CD14-positive monocyte (primary cell): ENCODE measurements around the gene ADAMTS17. TPM values are rescaled to one million over a fixed set of nuclear protein-coding genes. Genes with fewer than 3 reads are reported as not detected.

ENCODE experiments used
- DNase-seq, 3 donors: peaks; one replicate each; pipeline ENCODE4 v3.0.0-alpha.2; 2011 to 2022
- H2AFZ ChIP-seq: 2 replicates; pipeline ENCODE4 v1.6.0; 2012; ENCODE audit warnings: mild to moderate bottlenecking, low read depth, low read length, inconsistent platforms; ENCODE audit not compliant: insufficient read depth, poor library complexity, severe bottlenecking
- H3K27ac ChIP-seq, 2 donors: 1 replicate in 1 of 2; 2 replicates in 1 of 2; pipeline ENCODE4 v1.5.1; 2012 to 2013; ENCODE audit warnings: low read length in 2 of 2, control low read depth in 1 of 2, inconsistent platforms in 1 of 2, low read depth in 1 of 2, mild to moderate bottlenecking in 1 of 2
- H3K27me3 ChIP-seq, 2 donors: one replicate each; pipeline versions ENCODE4 v1.6.0 to v1.6.1; 2011 to 2013; ENCODE audit warnings: low read length in 2 of 2; ENCODE audit not compliant: control insufficient read depth in 2 of 2, insufficient read depth in 2 of 2
- H3K36me3 ChIP-seq, 2 donors: replicated peaks in 1 of 2; 1 replicate in 1 of 2; 2 replicates in 1 of 2; pipeline versions ENCODE4 v1.5.1 to v1.6.1; 2012 to 2013; ENCODE audit warnings: low read length in 2 of 2, control low read depth in 1 of 2, inconsistent platforms in 1 of 2, mild to moderate bottlenecking in 1 of 2; ENCODE audit not compliant: insufficient read depth in 2 of 2, control insufficient read depth in 1 of 2
- H3K4me1 ChIP-seq, 2 donors: 1 replicate in 1 of 2; 2 replicates in 1 of 2; pipeline versions ENCODE4 v1.5.1 to v1.6.1; 2012 to 2013; ENCODE audit warnings: low read length in 2 of 2, control low read depth in 1 of 2, inconsistent platforms in 1 of 2, mild to moderate bottlenecking in 1 of 2, moderate library complexity in 1 of 2; ENCODE audit not compliant: insufficient read depth in 2 of 2, control insufficient read depth in 1 of 2
- H3K4me2 ChIP-seq: replicated peaks from 2 replicates; pipeline ENCODE3; 2012; ENCODE audit warnings: low read length, moderate library complexity, mild to moderate bottlenecking; ENCODE audit not compliant: poor library complexity, severe bottlenecking; ENCODE audit errors: extremely low read depth
- H3K4me3 ChIP-seq, 3 experiments: fragments of 200-600 bp in 1 of 3; sonication (generic) in 1 of 3; replicated peaks in 1 of 3; 1 replicate in 2 of 3; 2 replicates in 1 of 3; pipeline ENCODE4 v1.5.1; 2011 to 2013; ENCODE audit warnings: low read length in 3 of 3, mild to moderate bottlenecking in 3 of 3, control low read depth in 2 of 3, low read depth in 2 of 3, inconsistent platforms in 1 of 3, moderate library complexity in 1 of 3
- H3K79me2 ChIP-seq: 2 replicates; pipeline ENCODE4 v1.6.0; 2012; ENCODE audit warnings: mild to moderate bottlenecking, control low read depth, inconsistent platforms, low read length, moderate library complexity; ENCODE audit not compliant: insufficient read depth
- H3K9ac ChIP-seq: 2 replicates; pipeline ENCODE4 v1.6.0; 2017; ENCODE audit warnings: low read length, mild to moderate bottlenecking; ENCODE audit not compliant: insufficient read depth, poor library complexity, severe bottlenecking
- H3K9me3 ChIP-seq, 2 donors: replicated peaks in 1 of 2; 1 replicate in 1 of 2; 2 replicates in 1 of 2; pipeline versions ENCODE4 v1.5.1 to v1.6.1; 2012 to 2013; ENCODE audit warnings: low read length in 2 of 2, control low read depth in 1 of 2; ENCODE audit not compliant: control insufficient read depth in 1 of 2, insufficient read depth in 1 of 2
- H4K20me1 ChIP-seq: 2 replicates; pipeline ENCODE4 v1.6.0; 2012; ENCODE audit warnings: mild to moderate bottlenecking, low read length, control low read depth, moderate library complexity; ENCODE audit not compliant: insufficient read depth
- H3K27ac Mint-ChIP-seq, 7 donors: one replicate each; pipeline ENCODE4 v1.8.0; 2020; ENCODE audit warnings: mild to moderate bottlenecking in 7 of 7, mixed read lengths in 7 of 7, moderate library complexity in 6 of 7, inconsistent platforms in 2 of 7
- H3K27me3 Mint-ChIP-seq, 3 donors: one replicate each; pipeline ENCODE4 v1.8.0; 2021 to 2022; ENCODE audit warnings: low read depth in 3 of 3, mild to moderate bottlenecking in 3 of 3, mixed read lengths in 3 of 3, moderate library complexity in 3 of 3, inconsistent platforms in 1 of 3
- H3K36me3 Mint-ChIP-seq, 2 donors: one replicate each; pipeline ENCODE4 v1.8.0; 2020; ENCODE audit warnings: mixed read lengths in 2 of 2, inconsistent platforms in 1 of 2, mild to moderate bottlenecking in 1 of 2
- H3K4me1 Mint-ChIP-seq: one replicate; pipeline ENCODE4 v1.8.0; 2020; ENCODE audit warnings: mild to moderate bottlenecking, mixed read lengths
- H3K4me3 Mint-ChIP-seq, 2 donors: one replicate each; pipeline ENCODE4 v1.8.0; 2020; ENCODE audit warnings: mild to moderate bottlenecking in 2 of 2, mixed read lengths in 2 of 2, moderate library complexity in 1 of 2
- H3K9me3 Mint-ChIP-seq, 7 donors: one replicate each; pipeline ENCODE4 v1.8.0; 2020 to 2022; ENCODE audit warnings: mixed read lengths in 7 of 7, mild to moderate bottlenecking in 6 of 7, moderate library complexity in 6 of 7, inconsistent platforms in 2 of 7
- CTCF ChIP-seq: fragments of 200-600 bp; IDR thresholded peaks from one replicate; pipeline ENCODE4 v1.8.0; 2022; ENCODE audit warnings: antibody characterized with exemption, mild to moderate bottlenecking
- WGBS: methylation state at CpG from one replicate; pipeline ENCODE4 v1.1.5; 2013; ENCODE audit warnings: missing lambda C conversion rate; ENCODE audit not compliant: insufficient coverage; 5-methylcytosine and 5-hydroxymethylcytosine counted together
- intact Hi-C, 2 donors: fragments of 100-400 bp; cut with micrococcal nuclease; formaldehyde crosslinking; loops; one replicate each; pipeline versions ENCODE4 v1.15.0 to v1.15.1; 2023
- polyA plus RNA-seq, 3 donors: library from polyadenylated mRNA; depleted of rRNA in 1 of 3; unstranded in 2 of 3; stranded (reverse) in 1 of 3; fragments of 300-500 nt in 2 of 3; fragments of >200 nt in 1 of 3; fragmentation: Illumina TruSeq in 2 of 3; gene quantifications; 1 replicate in 2 of 3; 2 replicates in 1 of 3; pipeline ENCODE4 v1.2.3, GENCODE V29; 2012 to 2021

ADAMTS17 gene
- polyA plus RNA-seq, 3 donors: 0.03 to 0.25 TPM; not detected in 1

- Histone ChIP-seq H3K27me3 (peaks cover 0 to 3% of the 10 kb centered on the region in 2 donors), H3K9ac (no peak overlapping the region), H3K4me1 (peaks cover 0 to 8% of the 10 kb centered on the region in 2 donors), H2AFZ (no peak overlapping the region), H3K9me3 (peaks cover 0 to 24% of the 10 kb centered on the region in 2 donors), H3K4me3 (no peak overlapping the region), H3K27ac (no peak overlapping the region), H3K79me2 (no peaks in the 10 kb centered on the region), H3K4me2 (no peak overlapping the region), H3K36me3 (no peaks in the 10 kb centered on the region), H4K20me1 (no peaks in the 10 kb centered on the region)
- DNase-seq: no peak
- no peak for TF ChIP-seq CTCF
- intact Hi-C loops: no loop called here
- Mint-ChIP-seq H3K4me1 (peaks cover 6% of the 10 kb centered on the region), H3K9me3 (peaks cover 7 to 23% (median 17%) of the 10 kb centered on the region in 7 donors), H3K36me3 (no peaks in the 10 kb centered on the region), H3K27me3 (peaks cover 8 to 26% (median 12%) of the 10 kb centered on the region in 3 donors), H3K4me3 (no peak overlapping the region), H3K27ac (no peak overlapping the region)
- WGBS: 83% methylated on average over 24 of the region's 25 CpGs
Observed at GRCh38 chr15:100309109-100310040, 32.4 kb downstream of the ADAMTS17 start.

GRCh38 chr15:100308608-100309007 lies 33.2 kb downstream of the ADAMTS17 start:
- Histone ChIP-seq H3K9me3 (peaks cover 0 to 24% of the 10 kb centered on the region in 2 donors), H3K4me3 (no peak overlapping the region), H4K20me1 (no peaks in the 10 kb centered on the region), H3K79me2 (no peaks in the 10 kb centered on the region), H3K9ac (no peak overlapping the region), H3K27me3 (peaks cover 0 to 3% of the 10 kb centered on the region in 2 donors), H3K36me3 (no peaks in the 10 kb centered on the region), H3K4me2 (no peak overlapping the region), H2AFZ (no peak overlapping the region), H3K4me1 (peaks cover 0 to 8% of the 10 kb centered on the region in 2 donors), H3K27ac (no peak overlapping the region)
- H3K9me3 Mint-ChIP-seq: peaks cover 7 to 28% (median 19%) of the 10 kb centered on the region in 7 donors
- TF ChIP-seq CTCF: no peak
- H3K36me3 Mint-ChIP-seq: no peaks in the 10 kb centered on the region
- no peak overlapping the region for H3K27ac Mint-ChIP-seq
- H3K27me3 Mint-ChIP-seq: peaks cover 8 to 21% (median 12%) of the 10 kb centered on the region in 3 donors
- 50% methylated on average over 3 of the region's 4 CpGs for WGBS
- DNase-seq: no peak
- H3K4me3 Mint-ChIP-seq: no peak overlapping the region
- H3K4me1 Mint-ChIP-seq: peaks cover 6% of the 10 kb centered on the region
- intact Hi-C loops: no loop called here
